Caco-2 (cell line): ENCODE measurements around the gene RAB3GAP2. TPM values are rescaled to one million over a fixed set of nuclear protein-coding genes. Genes with fewer than 3 reads are reported as not detected.

Source experiments
- BruUV-seq: library from RNA; stranded (reverse); fragments of 400-500 nt; replicated peaks from 2 replicates; lab custom pipeline; 2021; lab: Mats Ljungman, UMichigan
- CTCF ChIA-PET: fragments of 300-600 bp; sonication (Branson Sonifier 250); formaldehyde crosslinking; loops from one replicate; lab custom pipeline; 2022; ENCODE audit warnings: antibody characterized with exemption; lab: Charles Lee
- POLR2A ChIA-PET: fragments of 300-600 bp; sonication (Branson Sonifier 250); formaldehyde crosslinking; loops from one replicate; lab custom pipeline; 2022; ENCODE audit warnings: antibody characterized with exemption; lab: Charles Lee
- DNase-seq, 2 experiments: peaks; one replicate each; pipeline versions ENCODE4 v3.0.0 to v3.0.0-alpha.2; 2020 to 2022
- H3K27me3 ChIP-seq: replicated peaks from 2 replicates; pipeline ENCODE4 v1.6.0; 2011; ENCODE audit warnings: low read length; ENCODE audit not compliant: control insufficient read depth, insufficient read depth
- H3K36me3 ChIP-seq: 2 replicates; pipeline ENCODE4 v1.5.1; 2011; ENCODE audit warnings: low read length; ENCODE audit not compliant: control insufficient read depth, insufficient read depth
- H3K4me1 ChIP-seq: fragments of 250-450 bp; sonication (Bioruptor Pico); 2 replicates; pipeline ENCODE4 v1.5.1; 2020; ENCODE audit warnings: mild to moderate bottlenecking
- H3K4me3 ChIP-seq: 2 replicates; pipeline ENCODE4 v1.5.1; 2011; ENCODE audit warnings: low read depth, mild to moderate bottlenecking, control low read depth, low read length
- H3K9me3 ChIP-seq: fragments of 250-450 bp; sonication (Bioruptor Pico); 2 replicates; pipeline ENCODE4 v1.5.1; 2020; ENCODE audit warnings: mild to moderate bottlenecking, moderate library complexity
- H3K27ac Mint-ChIP-seq: one replicate; pipeline ENCODE4 v1.8.0; 2022; ENCODE audit warnings: mixed read lengths; ENCODE audit not compliant: unreplicated experiment
- H3K27me3 Mint-ChIP-seq: one replicate; pipeline ENCODE4 v1.8.0; 2022; ENCODE audit warnings: mixed read lengths; ENCODE audit not compliant: insufficient read depth, unreplicated experiment
- H3K36me3 Mint-ChIP-seq: one replicate; pipeline ENCODE4 v1.8.0; 2022; ENCODE audit warnings: mild to moderate bottlenecking, mixed read lengths; ENCODE audit not compliant: insufficient read depth, unreplicated experiment
- H3K4me1 Mint-ChIP-seq: one replicate; pipeline ENCODE4 v1.8.0; 2022; ENCODE audit warnings: low read depth, mixed read lengths; ENCODE audit not compliant: unreplicated experiment
- H3K4me3 Mint-ChIP-seq: one replicate; pipeline ENCODE4 v1.8.0; 2022; ENCODE audit warnings: mild to moderate bottlenecking, moderate library complexity, mixed read lengths; ENCODE audit not compliant: unreplicated experiment
- H3K9me3 Mint-ChIP-seq: one replicate; pipeline ENCODE4 v1.8.0; 2022; ENCODE audit warnings: mixed read lengths; ENCODE audit not compliant: unreplicated experiment
- intact Hi-C: fragments of 100-400 bp; cut with micrococcal nuclease; formaldehyde crosslinking; loops from one replicate; pipeline ENCODE4 v1.10.0; 2022; ENCODE audit not compliant: unreplicated experiment
- total RNA-seq: library from RNA; stranded (reverse); gene quantifications from 2 replicates; pipeline ENCODE4 v1.2.3, GENCODE V29; 2022
- TF ChIP-seq, protein P1 (sequence below), 2 experiments: fragments of 200-600 bp in 1 of 2; IDR thresholded peaks; 1 replicate in 1 of 2; 2 replicates in 1 of 2; pipeline versions ENCODE4 v1.5.1 to v1.8.0; 2011 to 2022; ENCODE audit warnings: antibody characterized with exemption in 1 of 2, control low read depth in 1 of 2, inconsistent platforms in 1 of 2, low read depth in 1 of 2, low read length in 1 of 2, mild to moderate bottlenecking in 1 of 2, moderate library complexity in 1 of 2; ENCODE audit not compliant: insufficient read depth in 1 of 2, severe bottlenecking in 1 of 2, unreplicated experiment in 1 of 2

RAB3GAP2 gene
- total RNA-seq, 1 experiment from 2014 or later, result 41.1 TPM

DNA sequence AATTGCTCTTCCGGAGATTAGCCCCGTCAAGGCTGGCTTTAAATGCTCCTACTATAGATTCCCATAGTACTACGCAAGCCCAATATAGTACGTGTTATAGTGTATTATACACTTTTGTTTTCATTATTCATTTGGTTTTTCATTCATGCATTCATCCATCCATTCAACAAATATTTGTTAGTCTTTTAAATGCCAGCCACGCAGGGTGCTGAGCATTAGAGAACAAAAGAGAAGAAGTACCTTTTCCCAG is 513 bp upstream of the RAB3GAP2 start:
- Mint-ChIP-seq H3K4me3 (no peak overlapping the region), H3K36me3 (peaks cover 5% of the 10 kb centered on the region), H3K27ac (no peak overlapping the region), H3K9me3 (no peaks in the 10 kb centered on the region), H3K27me3 (peaks cover 11% of the 10 kb centered on the region), H3K4me1 (peaks cover 6% of the 10 kb centered on the region)
- POLR2A ChIA-PET, result interaction anchor here (0.5 to 1.1 kb wide), 6 partner anchors 8 to 477 kb away, joined by 3 to 6 read pairs (median 4); no protein-coding TSS in a partner anchor
- Histone ChIP-seq H3K9me3 (no peaks in the 10 kb centered on the region), H3K36me3 (no peaks in the 10 kb centered on the region), H3K4me1 (peaks cover 7% of the 10 kb centered on the region), H3K4me3 (peak overlapping the region; percentile 89), H3K27me3 (no peaks in the 10 kb centered on the region)
- TF ChIP-seq, protein P1, sequence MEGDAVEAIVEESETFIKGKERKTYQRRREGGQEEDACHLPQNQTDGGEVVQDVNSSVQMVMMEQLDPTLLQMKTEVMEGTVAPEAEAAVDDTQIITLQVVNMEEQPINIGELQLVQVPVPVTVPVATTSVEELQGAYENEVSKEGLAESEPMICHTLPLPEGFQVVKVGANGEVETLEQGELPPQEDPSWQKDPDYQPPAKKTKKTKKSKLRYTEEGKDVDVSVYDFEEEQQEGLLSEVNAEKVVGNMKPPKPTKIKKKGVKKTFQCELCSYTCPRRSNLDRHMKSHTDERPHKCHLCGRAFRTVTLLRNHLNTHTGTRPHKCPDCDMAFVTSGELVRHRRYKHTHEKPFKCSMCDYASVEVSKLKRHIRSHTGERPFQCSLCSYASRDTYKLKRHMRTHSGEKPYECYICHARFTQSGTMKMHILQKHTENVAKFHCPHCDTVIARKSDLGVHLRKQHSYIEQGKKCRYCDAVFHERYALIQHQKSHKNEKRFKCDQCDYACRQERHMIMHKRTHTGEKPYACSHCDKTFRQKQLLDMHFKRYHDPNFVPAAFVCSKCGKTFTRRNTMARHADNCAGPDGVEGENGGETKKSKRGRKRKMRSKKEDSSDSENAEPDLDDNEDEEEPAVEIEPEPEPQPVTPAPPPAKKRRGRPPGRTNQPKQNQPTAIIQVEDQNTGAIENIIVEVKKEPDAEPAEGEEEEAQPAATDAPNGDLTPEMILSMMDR (IDR thresholded peaks at IDR 0.05; ENCODE audit: insufficient read depth in 1 of 2, low read depth in 1 of 2, low read length in 1 of 2, severe bottlenecking in 1 of 2, unreplicated experiment in 1 of 2), result no peak
- CTCF ChIA-PET, result interaction anchor here (0.6 kb wide), 1 partner anchor 461 kb away, joined by 3 read pairs; no protein-coding TSS in a partner anchor
- intact Hi-C loops, result loop anchor here (1.0 to 5.0 kb wide), 2 partner anchors 54 to 420 kb away; partner anchors contain the start of gene C1orf115
- DNase-seq, result no peak
- BruUV-seq, result TSS peak; percentile 97

DNA sequence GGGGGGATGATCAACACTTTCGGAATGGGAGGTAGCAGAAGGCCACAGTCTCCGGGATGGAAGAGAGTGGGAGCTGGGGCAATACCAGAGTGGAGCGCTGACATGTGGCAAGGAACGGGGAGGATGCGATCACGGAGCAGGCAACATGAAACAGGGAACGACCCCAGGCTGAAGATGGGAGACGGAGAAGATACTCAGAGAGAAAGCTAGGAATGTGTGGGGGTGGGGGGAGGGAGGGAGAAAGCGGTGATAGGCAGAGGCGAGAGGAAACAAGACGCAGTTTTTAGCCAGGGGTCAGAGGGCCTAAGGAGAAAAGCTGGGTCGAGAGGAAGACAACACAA is 577 bp downstream of the RAB3GAP2 start:
- intact Hi-C loops, result loop anchor here (1.0 to 5.0 kb wide), 2 partner anchors 53 to 421 kb away; partner anchors contain the start of gene C1orf115
- BruUV-seq, result no TSS peak
- H3K4me1 ChIP-seq, result peaks cover 7% of the 10 kb centered on the region
- ChIA-PET POLR2A (interaction anchor here (1.0 to 1.1 kb wide), 3 partner anchors 9 to 53 kb away, joined by 3 to 6 read pairs (median 6); no protein-coding TSS in a partner anchor), CTCF (interaction anchor here (1.1 kb wide), 1 partner anchor 53 kb away, joined by 3 read pairs; no protein-coding TSS in a partner anchor)
- Mint-ChIP-seq H3K4me1 (peaks cover 6% of the 10 kb centered on the region), H3K27ac (no peak overlapping the region), H3K27me3 (peaks cover 8% of the 10 kb centered on the region), H3K36me3 (peaks cover 5% of the 10 kb centered on the region), H3K9me3 (no peaks in the 10 kb centered on the region), H3K4me3 (no peak overlapping the region)
- no peaks in the 10 kb centered on the region; the same call in 1 of the 2 replicates for H3K36me3 ChIP-seq
- peak in 1 of 2 experiments; percentile 6 for DNase-seq
- TF ChIP-seq, protein P1 (IDR thresholded peaks at IDR 0.05; ENCODE audit: insufficient read depth in 1 of 2, low read depth in 1 of 2, low read length in 1 of 2, severe bottlenecking in 1 of 2, unreplicated experiment in 1 of 2), result no peak
- H3K4me3 ChIP-seq, result peak overlapping the region; percentile 89
- H3K9me3 ChIP-seq, result no peaks in the 10 kb centered on the region
- no peaks in the 10 kb centered on the region for H3K27me3 ChIP-seq

DNA sequence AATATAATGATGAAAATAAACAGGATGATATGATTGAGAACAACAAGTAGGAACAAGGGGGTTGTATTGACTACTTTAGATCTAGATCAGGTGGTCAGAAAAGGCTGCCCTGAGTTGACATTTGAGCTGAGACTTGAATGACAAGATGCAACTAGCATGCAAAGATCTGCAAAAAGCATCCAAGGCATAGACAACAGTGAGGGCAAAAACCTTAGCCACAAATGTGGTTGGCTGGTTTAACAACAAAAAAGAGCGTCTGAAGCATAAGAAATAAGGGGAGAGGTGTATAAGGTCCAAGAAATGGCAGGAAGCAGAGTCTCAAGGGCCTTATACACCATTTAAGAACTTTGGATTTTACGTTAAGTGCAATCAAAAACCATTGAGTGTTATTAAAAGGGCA is 3.2 kb downstream of the RAB3GAP2 start:
- ChIA-PET CTCF (no interaction called here), POLR2A (no interaction called here)
- Histone ChIP-seq H3K27me3 (no peaks in the 10 kb centered on the region), H3K4me1 (peaks cover 7% of the 10 kb centered on the region), H3K4me3 (no peak overlapping the region), H3K9me3 (no peaks in the 10 kb centered on the region), H3K36me3 (peaks cover 2% of the 10 kb centered on the region; the same call in 1 of the 2 replicates)
- intact Hi-C loops, result no loop called here
- peaks cover 5% of the 10 kb centered on the region for H3K36me3 Mint-ChIP-seq
- no peaks in the 10 kb centered on the region for H3K27me3 Mint-ChIP-seq
- no TSS peak for BruUV-seq
- H3K27ac Mint-ChIP-seq, result no peak overlapping the region
- TF ChIP-seq, protein P1 (IDR thresholded peaks at IDR 0.05; ENCODE audit: insufficient read depth in 1 of 2, low read depth in 1 of 2, low read length in 1 of 2, severe bottlenecking in 1 of 2, unreplicated experiment in 1 of 2), result no peak
- DNase-seq, result no peak
- H3K4me3 Mint-ChIP-seq, result no peak overlapping the region
- peaks cover 6% of the 10 kb centered on the region for H3K4me1 Mint-ChIP-seq
- H3K9me3 Mint-ChIP-seq, result no peaks in the 10 kb centered on the region
